GM12878 (cell line): ENCODE data around the gene PRKAB1. TPM values are rescaled to one million over a fixed set of nuclear protein-coding genes. Genes with fewer than 3 reads are reported as not detected.
A peak's percentile ranks its signal among the peaks of the same experiment; 100 is the strongest.

Experiments used
- BRCA1 ChIP-seq: IDR thresholded peaks from 2 replicates; pipeline ENCODE4 v1.6.1; 2011; ENCODE audit warnings: low read depth, low read length, improper control_type of control experiment
- CHD4 ChIP-seq: fragments of 200-600 bp; sonication (generic); IDR thresholded peaks from 2 replicates; pipeline ENCODE4 v1.6.1; 2016; ENCODE audit warnings: mild to moderate bottlenecking
- EP300 ChIP-seq, 2 experiments: fragments of 150-350 bp in 1 of 2; IDR thresholded peaks; 2 replicates each; pipeline ENCODE4 v1.6.1; 2011 to 2012; ENCODE audit warnings: low read depth in 2 of 2, low read length in 2 of 2, borderline replicate concordance in 1 of 2, improper control_type of control experiment in 1 of 2, inconsistent platforms in 1 of 2; ENCODE audit not compliant: control insufficient read depth in 1 of 2
- HSF1 ChIP-seq: fragments of 150-350 bp; IDR thresholded peaks from 2 replicates; pipeline ENCODE4 v1.6.1; 2014; ENCODE audit warnings: mild to moderate bottlenecking, low read depth, low read length
- MTA3 ChIP-seq: IDR thresholded peaks from 2 replicates; pipeline ENCODE4 v1.6.1; 2012; ENCODE audit warnings: low read length, inconsistent platforms, borderline replicate concordance
- PBX3 ChIP-seq: IDR thresholded peaks from 2 replicates; pipeline ENCODE4 v1.6.1; 2011; ENCODE audit warnings: mild to moderate bottlenecking, low read depth, low read length, moderate library complexity; ENCODE audit not compliant: insufficient replicate concordance
- RB1 ChIP-seq: fragments of 450-650 bp; formaldehyde crosslinking; IDR thresholded peaks from 2 replicates; pipeline ENCODE4 v1.6.1; 2017; ENCODE audit warnings: mild to moderate bottlenecking, borderline replicate concordance
- STAT1 ChIP-seq: fragments of 450-650 bp; conservative IDR thresholded peaks from 2 replicates; pipeline ENCODE4 v1.6.1; 2014; ENCODE audit warnings: antibody characterized with exemption, mild to moderate bottlenecking
- SUPT20H ChIP-seq: IDR thresholded peaks from 2 replicates; pipeline ENCODE4 v1.6.1; 2011; ENCODE audit warnings: low read depth, mild to moderate bottlenecking, low read length, moderate library complexity, borderline replicate concordance; ENCODE audit not compliant: control insufficient read depth
- SUZ12 ChIP-seq: fragments of 200-600 bp; sonication (generic); IDR thresholded peaks from one replicate; pipeline ENCODE4 v1.6.1; 2018; ENCODE audit warnings: antibody characterized with exemption, mild to moderate bottlenecking; ENCODE audit not compliant: unreplicated experiment
- ZBTB4 ChIP-seq: fragments of 450-650 bp; formaldehyde crosslinking; IDR thresholded peaks from 2 replicates; pipeline ENCODE4 v1.4.0; 2022; ENCODE audit warnings: mild to moderate bottlenecking, moderate library complexity
- ZBTB40 ChIP-seq: fragments of 450-650 bp; IDR thresholded peaks from 2 replicates; pipeline ENCODE4 v1.6.1; 2016; ENCODE audit warnings: mild to moderate bottlenecking, moderate library complexity, borderline replicate concordance
- ZNF687 ChIP-seq: fragments of 450-650 bp; IDR thresholded peaks from 2 replicates; pipeline ENCODE4 v1.6.1; 2017; ENCODE audit warnings: mild to moderate bottlenecking, moderate library complexity
- polyA plus RNA-seq, 11 experiments: library from polyadenylated mRNA; depleted of rRNA in 4 of 11; unstranded in 6 of 11; stranded (reverse) in 5 of 11; fragments of >200 nt; fragmentation: Nextera tagmentation in 4 of 11; fragmentation: Illumina TruSeq in 1 of 11; extraction: Ambion mirVana in 4 of 11; extraction: Trizol in 1 of 11; gene quantifications; 1 replicate in 1 of 11; 2 replicates in 10 of 11; pipeline versions ENCODE4 v1.2.1 to v1.2.3, GENCODE V29; 2011 to 2016; ENCODE audit warnings: inconsistent platforms in 2 of 11, missing spikeins in 2 of 11, low read depth in 1 of 11
- total RNA-seq, 4 experiments: library from RNA; depleted of rRNA in 3 of 4; stranded (reverse); fragments of >200 nt in 3 of 4; fragmentation: Illumina TruSeq in 1 of 4; extraction: Trizol in 1 of 4; gene quantifications; 2 replicates each; pipeline versions ENCODE4 v1.2.1 to v1.2.3, GENCODE V29; 2013 to 2021

Gene PRKAB1
- total and polyA plus RNA-seq, 10 of the 15 experiments (the other 5 are each of a cell fraction or from before 2014, with no cell fraction given) = 24.6 to 85.0 (median 50.6) TPM

GRCh38 chr12:119667577-119668323, at the start of gene PRKAB1 (continued):
- TF ChIP-seq HSF1 (no peak), RB1 (peak; percentile 74; the same call in 1 of the 2 replicates), MTA3 (no peak), CHD4 (no peak), BRCA1 (peak; percentile 28; the same call in 1 of the 2 replicates), SUZ12 (no peak), SUPT20H (no peak), EP300 (IDR thresholded peaks at IDR 0.05; ENCODE audit: borderline replicate concordance in 1 of 2, control insufficient read depth in 1 of 2, low read depth in 2 of 2, low read length in 2 of 2) (peak in 1 of 2 experiments; percentile 36; a peak in 1 of 4 replicates), ZBTB40 (peak; percentile 97), STAT1 (0 out of 2 replicates have a peak, but pooled peaks have one; percentile 51), PBX3 (no peak), ZNF687 (no peak; the same call in none of the 2 replicates), ZBTB4 (CRISPR knock-in tag) (no peak)
